ENCODE measurements around the gene SLAMF8.
A peak's percentile ranks its signal among the peaks of the same experiment; 100 is the strongest.

SLAMF8 gene

GRCh38 chr1:159791031-159791430, 35.6 kb upstream of the SLAMF8 start:
- FAIRE-seq (no peak), DNase-seq (ENCODE audit: insufficient read length, low spot score) (no peak)
- TF ChIP-seq POU2F2 (IDR thresholded peaks at IDR 0.05; ENCODE audit: low read depth, low read length) (no peak), SPI1 (IDR thresholded peaks at IDR 0.05; ENCODE audit: low read depth, low read length) (no peak), POLR2AphosphoS5 (IDR thresholded peaks at IDR 0.05; ENCODE audit: low read depth, low read length) (no peak), POLR2A (IDR thresholded peaks at IDR 0.05; ENCODE audit: low read depth, low read length) (no peak), TAF1 (IDR thresholded peaks at IDR 0.05; ENCODE audit: low read depth, low read length) (no peak), PAX5 (IDR thresholded peaks at IDR 0.05; ENCODE audit: insufficient read depth, low read length, severe bottlenecking) (no peak)

- TF ChIP-seq SPI1 (IDR thresholded peaks at IDR 0.05; ENCODE audit: low read depth, low read length) (no peak), POLR2AphosphoS5 (IDR thresholded peaks at IDR 0.05; ENCODE audit: low read depth, low read length) (no peak), POLR2A (IDR thresholded peaks at IDR 0.05; ENCODE audit: low read depth, low read length) (no peak), PAX5 (IDR thresholded peaks at IDR 0.05; ENCODE audit: insufficient read depth, low read length, severe bottlenecking) (no peak), TAF1 (IDR thresholded peaks at IDR 0.05; ENCODE audit: low read depth, low read length) (no peak), POU2F2 (IDR thresholded peaks at IDR 0.05; ENCODE audit: low read depth, low read length) (no peak)
- no peak for FAIRE-seq
- no peak for DNase-seq (ENCODE audit: insufficient read length, low spot score)
Measured at GRCh38 chr1:159791461-159791860, 35.2 kb upstream of the SLAMF8 start.

GRCh38 chr1:159795534-159795933, 31.1 kb upstream of the SLAMF8 start:
- DNase-seq (ENCODE audit: insufficient read length, low spot score) (no peak), FAIRE-seq (no peak)
- TF ChIP-seq POLR2AphosphoS5 (IDR thresholded peaks at IDR 0.05; ENCODE audit: low read depth, low read length): no peak
- TF ChIP-seq PAX5 (IDR thresholded peaks at IDR 0.05; ENCODE audit: insufficient read depth, low read length, severe bottlenecking): no peak
- TF ChIP-seq POLR2A (IDR thresholded peaks at IDR 0.05; ENCODE audit: low read depth, low read length): no peak
- no peak for TF ChIP-seq SPI1 (IDR thresholded peaks at IDR 0.05; ENCODE audit: low read depth, low read length)
- no peak for TF ChIP-seq POU2F2 (IDR thresholded peaks at IDR 0.05; ENCODE audit: low read depth, low read length)
- TF ChIP-seq TAF1 (IDR thresholded peaks at IDR 0.05; ENCODE audit: low read depth, low read length): no peak

GRCh38 chr1:159798893-159799292, 27.8 kb upstream of the SLAMF8 start:
- FAIRE-seq (no peak), DNase-seq (ENCODE audit: insufficient read length, low spot score) (peak; percentile 36)
- TF ChIP-seq POLR2A (IDR thresholded peaks at IDR 0.05; ENCODE audit: low read depth, low read length) (no peak), POU2F2 (IDR thresholded peaks at IDR 0.05; ENCODE audit: low read depth, low read length) (no peak), PAX5 (IDR thresholded peaks at IDR 0.05; ENCODE audit: insufficient read depth, low read length, severe bottlenecking) (no peak), SPI1 (IDR thresholded peaks at IDR 0.05; ENCODE audit: low read depth, low read length) (no peak), POLR2AphosphoS5 (IDR thresholded peaks at IDR 0.05; ENCODE audit: low read depth, low read length) (no peak), TAF1 (IDR thresholded peaks at IDR 0.05; ENCODE audit: low read depth, low read length) (no peak)

GRCh38 chr1:159799446-159799985, 27.2 kb upstream of the SLAMF8 start:
- TF ChIP-seq PAX5 (IDR thresholded peaks at IDR 0.05; ENCODE audit: insufficient read depth, low read length, severe bottlenecking) (no peak), TAF1 (IDR thresholded peaks at IDR 0.05; ENCODE audit: low read depth, low read length) (no peak), SPI1 (IDR thresholded peaks at IDR 0.05; ENCODE audit: low read depth, low read length) (no peak), POU2F2 (IDR thresholded peaks at IDR 0.05; ENCODE audit: low read depth, low read length) (no peak), POLR2AphosphoS5 (IDR thresholded peaks at IDR 0.05; ENCODE audit: low read depth, low read length) (no peak), POLR2A (IDR thresholded peaks at IDR 0.05; ENCODE audit: low read depth, low read length) (no peak)
- FAIRE-seq: no peak
- DNase-seq (ENCODE audit: insufficient read length, low spot score): no peak

- TF ChIP-seq POU2F2 (IDR thresholded peaks at IDR 0.05; ENCODE audit: low read depth, low read length): no peak
- TF ChIP-seq SPI1 (IDR thresholded peaks at IDR 0.05; ENCODE audit: low read depth, low read length): peak; percentile 56
- no peak for TF ChIP-seq POLR2AphosphoS5 (IDR thresholded peaks at IDR 0.05; ENCODE audit: low read depth, low read length)
- TF ChIP-seq PAX5 (IDR thresholded peaks at IDR 0.05; ENCODE audit: insufficient read depth, low read length, severe bottlenecking): no peak
- TF ChIP-seq TAF1 (IDR thresholded peaks at IDR 0.05; ENCODE audit: low read depth, low read length): no peak
- DNase-seq (ENCODE audit: insufficient read length, low spot score) (no peak), FAIRE-seq (peak; percentile 93)
Measured at GRCh38 chr1:159800177-159800930, 26.3 kb upstream of the SLAMF8 start.

GRCh38 chr1:159802111-159802510, 24.6 kb upstream of the SLAMF8 start, which contains the start of gene FCRL6:
TSS of gene FCRL6 (plus strand) at chr1:159802360. CDS start at chr1:159802425, 65 bp downstream.
- FAIRE-seq (no peak), DNase-seq (ENCODE audit: insufficient read length, low spot score) (no peak)
- no peak for TF ChIP-seq POLR2A (IDR thresholded peaks at IDR 0.05; ENCODE audit: low read depth, low read length)
- TF ChIP-seq SPI1 (IDR thresholded peaks at IDR 0.05; ENCODE audit: low read depth, low read length): 0 out of 2 replicates have a peak, but pooled peaks have one; percentile 9

- DNase-seq (ENCODE audit: insufficient read length, low spot score) (no peak), FAIRE-seq (no peak)
- TF ChIP-seq TAF1 (IDR thresholded peaks at IDR 0.05; ENCODE audit: low read depth, low read length) (no peak), PAX5 (IDR thresholded peaks at IDR 0.05; ENCODE audit: insufficient read depth, low read length, severe bottlenecking) (no peak), POLR2A (IDR thresholded peaks at IDR 0.05; ENCODE audit: low read depth, low read length) (no peak), POU2F2 (IDR thresholded peaks at IDR 0.05; ENCODE audit: low read depth, low read length) (no peak), POLR2AphosphoS5 (IDR thresholded peaks at IDR 0.05; ENCODE audit: low read depth, low read length) (no peak), SPI1 (IDR thresholded peaks at IDR 0.05; ENCODE audit: low read depth, low read length) (no peak)
Measured at GRCh38 chr1:159803956-159804689, 22.6 kb upstream of the SLAMF8 start.

- no peak for TF ChIP-seq TAF1 (IDR thresholded peaks at IDR 0.05; ENCODE audit: low read depth, low read length)
- no peak for TF ChIP-seq POLR2A (IDR thresholded peaks at IDR 0.05; ENCODE audit: low read depth, low read length)
- TF ChIP-seq POLR2AphosphoS5 (IDR thresholded peaks at IDR 0.05; ENCODE audit: low read depth, low read length): no peak
- no peak for TF ChIP-seq POU2F2 (IDR thresholded peaks at IDR 0.05; ENCODE audit: low read depth, low read length)
- TF ChIP-seq SPI1 (IDR thresholded peaks at IDR 0.05; ENCODE audit: low read depth, low read length): no peak
- no peak for TF ChIP-seq PAX5 (IDR thresholded peaks at IDR 0.05; ENCODE audit: insufficient read depth, low read length, severe bottlenecking)
- DNase-seq (ENCODE audit: insufficient read length, low spot score): no peak
- no peak for FAIRE-seq
Measured at GRCh38 chr1:159804924-159805323, 21.7 kb upstream of the SLAMF8 start.

Data from GM12891 (cell line).